HL-60/S4 (cell line): ENCODE data around the gene CORO7.

ENCODE experiments used
- in situ Hi-C: fragments of 300-500 bp; cut with MboI; formaldehyde crosslinking; loops from 2 replicates; pipeline ENCODE4 v1.14.3; 2022; ENCODE audit warnings: low sequenced_read_pairs

Gene CORO7

DNA sequence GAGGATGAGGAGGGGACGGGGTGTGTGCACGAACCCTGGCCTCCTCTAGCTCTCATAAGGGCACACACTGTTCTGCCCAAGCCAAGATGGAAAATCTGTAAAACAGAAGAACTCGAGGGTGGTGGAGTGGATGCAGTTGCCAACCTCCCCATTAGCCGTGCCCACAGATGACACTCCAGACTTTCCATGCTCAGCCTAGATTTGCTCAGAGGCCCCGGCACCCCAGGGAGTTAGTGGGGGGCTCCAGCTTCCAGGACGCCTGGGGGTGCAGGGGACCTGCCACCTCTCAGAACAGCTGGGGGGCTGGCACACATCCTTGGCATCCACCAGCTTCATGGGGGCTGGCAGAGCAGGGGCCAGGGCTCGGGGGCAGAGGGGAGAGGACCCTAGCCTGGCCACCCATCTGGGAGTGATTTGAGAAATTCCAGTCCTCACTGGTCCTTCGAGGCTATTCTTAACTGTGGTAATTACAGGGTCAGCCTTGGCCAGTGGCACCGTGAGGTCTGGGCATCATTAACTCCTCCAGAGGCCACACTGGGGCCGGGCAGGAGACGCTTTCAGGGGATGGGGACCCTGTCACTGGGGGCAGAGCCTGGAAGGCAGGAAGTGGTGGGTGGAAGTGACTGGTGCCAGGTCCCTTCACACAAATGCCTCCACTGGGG lies 30.5 kb downstream of the CORO7 start:
- in situ Hi-C loops: no loop called here

DNA sequence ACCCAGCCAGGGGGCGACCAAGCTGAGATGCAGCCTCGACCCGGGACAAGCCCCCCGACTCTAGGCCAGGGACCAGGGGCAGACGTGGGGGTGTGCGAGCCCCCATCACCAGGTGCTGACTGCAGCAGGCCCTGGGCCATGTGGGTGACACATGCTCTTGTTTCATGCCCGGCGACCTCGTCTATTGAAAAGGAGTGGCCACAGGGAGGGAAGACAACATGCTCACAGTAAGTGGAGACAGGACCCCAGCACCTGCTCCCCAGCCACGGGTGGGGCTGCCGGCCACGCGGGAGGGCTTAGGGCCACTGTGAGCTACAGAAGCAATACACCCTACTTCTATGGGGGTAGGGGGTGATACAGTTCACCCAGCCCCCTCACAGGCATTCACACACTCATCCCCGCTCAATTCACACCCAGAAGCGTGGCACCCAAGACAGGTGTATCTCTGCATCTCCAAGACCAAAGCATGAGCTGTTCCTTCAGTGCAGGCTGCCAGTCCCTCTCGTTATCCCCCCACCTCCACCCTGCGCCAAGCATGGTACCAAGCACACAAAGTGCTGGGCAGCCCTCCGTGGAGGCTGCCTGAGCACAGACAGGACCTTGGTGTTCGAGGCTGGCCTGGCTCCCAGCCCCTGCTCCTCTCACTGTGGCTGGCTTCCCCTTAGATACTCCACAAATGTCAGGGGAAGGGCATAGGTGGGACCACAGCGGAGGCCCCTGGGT lies 31.2 kb downstream of the CORO7 start:
- in situ Hi-C loops: no loop called here

DNA sequence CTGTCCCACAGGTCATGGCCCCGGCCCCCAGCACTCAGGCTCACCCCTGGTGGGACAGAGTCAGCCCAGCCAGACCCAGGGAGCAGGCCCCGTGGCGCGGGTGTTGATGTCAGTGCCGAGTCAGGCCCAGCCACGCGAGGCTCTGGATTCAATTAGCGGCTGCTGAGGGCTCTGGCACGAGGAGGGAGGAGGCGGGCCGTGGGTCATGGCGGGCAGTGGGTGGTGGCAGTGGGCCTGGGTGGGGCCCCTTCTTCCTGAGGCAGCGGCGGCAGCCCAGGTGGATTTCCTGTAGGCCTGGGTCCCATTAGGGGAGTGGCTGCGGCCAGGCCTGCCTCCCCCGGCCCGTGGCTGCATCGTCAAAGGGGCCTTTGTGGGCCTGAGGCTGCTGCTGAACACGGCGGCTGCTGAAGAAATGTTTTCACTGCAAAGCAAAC lies 31.9 kb downstream of the CORO7 start:
- in situ Hi-C loops: no loop called here

DNA sequence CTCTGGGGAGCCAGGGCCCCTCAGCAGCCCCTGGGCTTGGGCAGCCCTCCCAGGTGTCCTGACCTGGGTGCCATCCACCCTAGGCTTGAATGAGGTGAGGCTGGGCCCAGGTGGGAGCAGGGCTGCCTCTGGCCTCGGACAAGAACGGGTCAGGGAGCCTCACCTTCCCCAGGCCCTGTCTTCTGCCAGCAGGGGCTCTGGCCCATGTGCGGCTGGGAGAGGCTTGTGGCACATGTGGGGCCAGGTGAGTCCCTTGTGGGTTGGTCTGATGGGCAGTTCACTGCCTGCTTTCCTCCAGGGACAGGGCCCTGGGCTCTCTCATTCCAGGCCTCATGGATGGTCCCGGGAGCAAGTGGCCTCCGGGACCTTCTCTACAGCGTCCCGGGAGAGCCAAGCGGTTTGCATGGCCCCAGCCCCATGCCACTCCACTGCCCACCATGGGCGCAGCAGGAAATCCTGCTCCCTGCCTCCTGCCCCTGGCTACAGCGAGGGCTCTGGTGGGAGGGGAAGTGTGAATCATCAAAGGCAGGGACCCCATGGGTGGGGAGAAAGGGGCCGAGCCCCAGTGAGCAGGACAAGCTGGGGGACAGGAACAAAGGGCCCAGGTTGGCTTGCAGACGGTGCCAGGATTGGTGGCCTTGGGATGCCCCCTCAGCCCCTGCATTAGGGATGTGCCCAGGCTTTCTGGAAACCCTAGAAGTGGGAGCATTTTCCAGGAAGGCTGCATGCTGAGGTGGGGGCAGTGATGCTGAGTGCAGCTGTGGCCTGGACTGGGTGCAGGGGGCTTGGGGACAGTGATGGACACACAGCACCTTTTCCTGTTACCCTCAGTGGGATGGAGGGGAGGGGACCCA lies 32.6 kb downstream of the CORO7 start:
- in situ Hi-C loops: no loop called here

DNA sequence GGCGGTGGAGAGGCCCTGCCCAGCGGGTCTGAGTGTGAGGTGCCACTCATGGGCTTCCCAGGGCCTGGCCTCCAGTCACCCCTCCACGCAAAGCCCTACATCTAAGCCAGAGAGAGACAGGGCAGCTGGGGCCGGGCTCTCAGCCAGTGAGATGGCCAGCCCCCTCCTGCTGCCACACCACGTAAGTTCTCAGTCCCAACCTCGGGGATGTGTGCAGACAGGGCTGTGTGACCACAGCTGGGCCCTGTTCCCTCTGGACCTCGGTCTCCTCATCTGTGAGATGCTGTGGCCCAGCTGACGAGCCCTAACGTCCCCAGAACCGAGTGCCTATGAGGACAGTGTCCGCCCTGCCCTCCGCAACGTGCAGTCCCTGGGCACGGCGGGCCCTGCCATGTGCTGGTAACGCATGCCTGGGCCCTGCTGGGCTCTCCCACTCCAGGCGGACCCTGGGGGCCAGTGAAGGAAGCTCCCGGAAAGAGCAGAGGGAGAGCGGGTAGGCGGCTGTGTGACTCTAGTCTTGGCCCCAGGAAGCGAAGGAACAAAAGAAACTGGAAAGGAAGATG lies 33.5 kb downstream of the CORO7 start:
- in situ Hi-C loops: no loop called here

DNA sequence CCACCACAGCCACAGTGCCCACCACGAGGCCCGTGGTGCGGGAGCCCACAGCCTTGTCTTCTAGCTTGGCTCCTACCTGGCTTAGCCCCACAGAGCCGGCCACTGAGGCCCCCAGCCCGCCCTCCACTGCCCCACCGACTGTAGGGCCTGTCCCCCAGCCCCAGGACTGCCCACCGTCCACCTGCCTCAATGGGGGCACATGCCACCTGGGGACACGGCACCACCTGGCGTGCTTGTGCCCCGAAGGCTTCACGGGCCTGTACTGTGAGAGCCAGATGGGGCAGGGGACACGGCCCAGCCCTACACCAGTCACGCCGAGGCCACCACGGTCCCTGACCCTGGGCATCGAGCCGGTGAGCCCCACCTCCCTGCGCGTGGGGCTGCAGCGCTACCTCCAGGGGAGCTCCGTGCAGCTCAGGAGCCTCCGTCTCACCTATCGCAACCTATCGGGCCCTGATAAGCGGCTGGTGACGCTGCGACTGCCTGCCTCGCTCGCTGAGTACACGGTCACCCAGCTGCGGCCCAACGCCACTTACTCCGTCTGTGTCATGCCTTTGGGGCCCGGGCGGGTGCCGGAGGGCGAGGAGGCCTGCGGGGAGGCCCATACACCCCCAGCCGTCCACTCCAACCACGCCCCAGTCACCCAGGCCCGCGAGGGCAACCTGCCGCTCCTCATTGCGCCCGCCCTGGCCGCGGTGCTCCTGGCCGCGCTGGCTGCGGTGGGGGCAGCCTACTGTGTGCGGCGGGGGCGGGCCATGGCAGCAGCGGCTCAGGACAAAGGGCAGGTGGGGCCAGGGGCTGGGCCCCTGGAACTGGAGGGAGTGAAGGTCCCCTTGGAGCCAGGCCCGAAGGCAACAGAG lies 34.2 kb downstream of the CORO7 start:
- in situ Hi-C loops: no loop called here

DNA sequence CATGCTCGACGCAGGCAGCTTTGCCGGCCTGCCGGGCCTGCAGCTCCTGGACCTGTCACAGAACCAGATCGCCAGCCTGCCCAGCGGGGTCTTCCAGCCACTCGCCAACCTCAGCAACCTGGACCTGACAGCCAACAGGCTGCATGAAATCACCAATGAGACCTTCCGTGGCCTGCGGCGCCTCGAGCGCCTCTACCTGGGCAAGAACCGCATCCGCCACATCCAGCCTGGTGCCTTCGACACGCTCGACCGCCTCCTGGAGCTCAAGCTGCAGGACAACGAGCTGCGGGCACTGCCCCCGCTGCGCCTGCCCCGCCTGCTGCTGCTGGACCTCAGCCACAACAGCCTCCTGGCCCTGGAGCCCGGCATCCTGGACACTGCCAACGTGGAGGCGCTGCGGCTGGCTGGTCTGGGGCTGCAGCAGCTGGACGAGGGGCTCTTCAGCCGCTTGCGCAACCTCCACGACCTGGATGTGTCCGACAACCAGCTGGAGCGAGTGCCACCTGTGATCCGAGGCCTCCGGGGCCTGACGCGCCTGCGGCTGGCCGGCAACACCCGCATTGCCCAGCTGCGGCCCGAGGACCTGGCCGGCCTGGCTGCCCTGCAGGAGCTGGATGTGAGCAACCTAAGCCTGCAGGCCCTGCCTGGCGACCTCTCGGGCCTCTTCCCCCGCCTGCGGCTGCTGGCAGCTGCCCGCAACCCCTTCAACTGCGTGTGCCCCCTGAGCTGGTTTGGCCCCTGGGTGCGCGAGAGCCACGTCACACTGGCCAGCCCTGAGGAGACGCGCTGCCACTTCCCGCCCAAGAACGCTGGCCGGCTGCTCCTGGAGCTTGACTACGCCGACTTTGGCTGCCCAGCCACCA lies 35.1 kb downstream of the CORO7 start:
- in situ Hi-C loops: no loop called here

DNA sequence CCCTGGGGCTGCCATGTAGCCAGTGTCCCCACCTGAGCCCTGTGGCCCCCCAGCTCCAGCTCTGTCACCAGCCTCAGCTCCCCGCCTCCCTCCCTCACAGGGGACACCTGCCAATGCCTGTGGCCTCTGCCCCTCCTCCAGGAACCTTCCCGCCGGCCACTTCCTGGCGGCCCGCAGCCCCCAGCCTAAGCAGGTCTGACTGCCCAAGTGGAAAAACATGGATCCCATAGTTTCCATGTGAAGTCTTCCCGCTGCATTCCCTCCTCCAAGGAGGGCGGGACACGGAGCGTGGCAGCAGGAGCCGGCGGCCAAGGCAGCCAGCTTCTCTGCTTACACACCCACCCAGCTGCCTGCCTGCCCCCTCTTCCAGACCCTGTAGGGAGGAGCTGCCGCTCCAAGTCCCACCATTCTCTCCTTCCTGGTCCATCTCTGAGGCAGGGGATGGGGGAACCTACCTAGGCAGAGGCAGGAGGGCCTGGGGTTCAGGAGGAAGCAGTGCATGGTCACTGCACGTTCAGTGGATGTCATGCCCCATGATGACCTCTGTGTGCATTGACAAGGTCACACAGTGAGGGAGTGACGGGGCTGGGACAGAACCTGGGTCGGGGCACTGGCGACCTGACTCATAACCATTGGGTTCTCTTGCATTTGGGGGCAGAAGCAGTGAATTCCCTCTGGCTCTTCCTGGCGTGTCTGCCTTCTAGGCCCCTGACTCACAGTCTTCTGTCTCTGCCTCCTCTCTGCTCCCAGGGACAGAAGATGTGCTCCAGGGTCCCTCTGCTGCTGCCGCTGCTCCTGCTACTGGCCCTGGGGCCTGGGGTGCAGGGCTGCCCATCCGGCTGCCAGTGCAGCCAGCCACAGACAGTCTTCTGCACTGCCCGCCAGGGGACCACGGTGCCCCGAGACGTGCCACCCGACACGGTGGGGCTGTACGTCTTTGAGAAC lies 36.0 kb downstream of the CORO7 start:
- in situ Hi-C loops: no loop called here

DNA sequence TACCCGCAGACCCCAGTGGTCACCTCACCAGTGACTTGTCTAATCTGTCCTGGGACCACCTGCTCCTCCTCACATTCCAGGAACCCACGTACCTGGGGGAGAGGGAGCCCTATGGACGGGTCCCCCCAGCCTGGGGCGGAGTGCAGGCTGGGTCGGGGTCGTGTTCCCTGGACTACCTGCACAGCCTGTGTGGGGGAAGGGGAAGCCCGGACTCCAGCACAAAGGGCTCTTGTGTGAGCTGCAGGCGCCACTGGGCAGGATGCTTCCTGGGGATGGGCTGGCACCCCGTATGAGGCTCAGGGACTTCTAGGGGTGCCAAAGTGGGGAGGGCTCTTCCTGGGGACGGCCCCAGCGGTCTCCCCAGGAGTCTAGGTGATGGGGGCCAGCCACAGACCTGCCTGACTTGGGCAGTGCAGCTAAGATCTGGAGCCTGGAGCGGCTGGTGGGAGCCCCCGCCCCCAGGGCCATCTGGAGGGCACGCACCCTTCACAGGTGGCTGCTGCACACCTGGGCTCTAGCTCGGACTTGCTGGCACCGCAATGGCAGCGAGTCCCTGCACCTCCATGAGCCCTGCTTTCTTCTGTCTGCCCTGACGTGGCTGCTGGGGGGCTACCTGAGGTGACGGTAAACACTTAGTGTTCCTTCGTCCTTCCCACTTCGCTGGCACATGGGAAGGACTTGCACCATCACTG lies 37.3 kb downstream of the CORO7 start:
- in situ Hi-C loops: no loop called here

DNA sequence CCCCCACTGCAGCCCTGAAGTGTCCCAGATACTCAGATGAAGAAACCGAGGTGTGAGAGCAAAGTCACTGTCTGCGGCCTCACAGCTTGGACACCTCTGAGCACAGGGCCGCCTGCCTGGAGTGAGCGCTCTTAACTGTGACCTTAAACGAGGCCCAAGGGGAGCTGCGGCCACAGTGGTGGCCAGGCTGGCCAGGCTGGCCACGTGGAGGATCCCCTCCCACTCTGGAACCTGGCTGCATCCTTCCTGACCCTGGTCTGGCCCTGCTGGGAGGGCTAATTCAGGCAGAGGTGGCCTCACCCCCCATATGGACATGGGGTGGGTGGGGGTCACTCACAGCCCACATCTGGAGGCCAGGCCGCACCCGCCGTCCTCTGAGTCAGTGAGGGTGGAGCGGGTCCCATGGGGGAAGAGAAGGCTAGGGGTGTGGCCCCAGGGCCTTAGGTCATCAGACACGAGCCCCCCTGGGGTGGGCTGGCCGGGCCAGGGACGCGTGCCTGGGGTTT lies 38.2 kb downstream of the CORO7 start:
- in situ Hi-C loops: no loop called here

DNA sequence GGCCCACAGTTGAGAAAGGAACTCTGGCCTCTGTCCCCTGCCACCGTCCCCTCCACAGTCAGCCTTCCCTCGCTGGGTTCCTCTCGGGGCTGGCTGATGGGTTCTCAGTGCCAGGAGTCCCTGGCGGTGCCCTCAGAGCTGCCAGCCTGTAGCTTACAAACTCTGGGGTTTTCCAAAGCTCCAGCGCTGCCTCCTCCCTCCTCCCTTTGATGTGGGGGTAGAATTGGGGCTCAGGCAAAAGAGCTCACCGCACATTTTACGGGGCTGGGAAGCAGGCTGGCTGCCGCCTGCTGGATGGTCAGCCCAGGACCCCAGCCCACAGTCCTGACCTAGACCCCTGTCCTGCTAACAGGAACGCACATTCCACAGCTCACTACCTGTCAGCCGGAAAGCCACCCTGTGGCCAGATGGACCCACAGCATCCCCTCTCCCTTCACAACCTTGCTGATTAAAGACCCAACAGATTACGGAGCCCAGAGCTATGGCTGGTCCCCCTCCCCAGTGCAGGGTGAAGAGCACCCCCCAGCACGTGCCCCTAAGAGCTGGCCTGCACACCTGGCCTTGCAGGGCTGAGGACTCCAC lies 38.7 kb downstream of the CORO7 start:
- in situ Hi-C loops: no loop called here

DNA sequence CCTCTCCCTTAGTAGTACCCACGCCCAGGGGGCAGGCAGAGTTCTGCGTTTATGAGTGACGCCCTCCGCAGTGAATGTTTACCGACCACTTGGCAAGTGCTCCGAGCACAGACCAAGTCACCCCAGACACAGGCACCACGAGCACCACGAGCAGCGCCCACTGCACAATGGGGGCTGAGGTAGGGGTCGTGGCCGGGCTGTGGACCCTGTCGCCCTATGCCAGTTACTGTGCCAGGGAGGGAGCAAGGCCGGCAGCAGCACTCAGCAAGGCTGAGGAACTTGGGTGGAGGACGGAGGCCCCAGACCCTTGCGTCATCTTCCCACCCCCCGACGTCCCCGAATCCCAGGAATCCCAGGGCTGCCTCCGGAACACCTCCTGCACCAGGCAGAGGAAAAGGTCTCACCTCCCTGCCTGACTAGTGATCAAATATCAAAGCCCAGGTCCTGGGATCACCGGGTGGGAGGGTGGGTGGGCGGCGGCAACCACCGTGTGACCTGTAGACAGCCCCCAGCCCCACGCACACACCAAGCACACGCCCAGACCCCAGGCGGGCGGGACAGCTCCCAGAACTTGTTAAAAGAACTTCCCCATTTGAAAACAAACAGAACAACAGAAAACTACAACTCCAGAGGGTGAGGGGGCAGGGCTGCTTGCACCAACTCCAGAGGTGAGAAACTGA lies 39.4 kb downstream of the CORO7 start:
- in situ Hi-C loops: no loop called here

DNA sequence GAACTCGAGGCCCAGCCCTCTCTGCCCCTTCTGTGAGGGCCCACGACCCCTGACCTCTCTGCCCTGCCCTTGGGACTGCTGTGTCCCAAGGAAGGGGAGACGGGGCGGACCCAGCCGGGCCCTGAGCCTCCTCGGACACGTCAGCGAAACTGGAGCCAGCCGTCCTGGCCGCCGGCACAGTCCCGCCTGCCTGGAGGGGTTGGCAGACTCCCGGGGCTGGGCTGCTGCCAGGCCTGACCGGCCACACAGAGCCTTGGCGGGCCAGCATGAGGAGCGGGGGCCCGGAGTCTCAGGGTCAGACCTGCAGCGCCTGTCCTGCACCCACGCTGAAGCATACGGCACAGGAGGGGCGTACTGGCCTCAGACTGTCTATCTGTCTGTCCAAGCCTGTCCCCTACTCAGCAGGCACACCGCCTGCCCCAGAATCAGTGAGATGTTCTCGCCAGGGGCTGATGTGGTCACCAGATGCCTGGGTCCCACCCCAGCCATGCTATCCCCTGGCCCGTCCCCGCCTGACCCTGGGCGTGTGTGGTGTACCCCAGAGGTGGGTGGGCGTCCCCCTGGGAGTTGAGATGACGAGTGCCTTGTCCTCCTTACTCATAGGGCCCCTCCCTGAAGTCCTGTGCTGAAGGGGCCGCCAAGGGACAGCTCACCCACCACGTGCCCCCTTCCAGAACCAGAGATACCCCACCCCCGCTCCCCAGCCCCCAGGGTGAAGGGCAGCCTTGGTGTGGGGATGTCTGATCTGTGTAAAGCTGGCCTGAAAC lies 40.1 kb downstream of the CORO7 start:
- in situ Hi-C loops: no loop called here

DNA sequence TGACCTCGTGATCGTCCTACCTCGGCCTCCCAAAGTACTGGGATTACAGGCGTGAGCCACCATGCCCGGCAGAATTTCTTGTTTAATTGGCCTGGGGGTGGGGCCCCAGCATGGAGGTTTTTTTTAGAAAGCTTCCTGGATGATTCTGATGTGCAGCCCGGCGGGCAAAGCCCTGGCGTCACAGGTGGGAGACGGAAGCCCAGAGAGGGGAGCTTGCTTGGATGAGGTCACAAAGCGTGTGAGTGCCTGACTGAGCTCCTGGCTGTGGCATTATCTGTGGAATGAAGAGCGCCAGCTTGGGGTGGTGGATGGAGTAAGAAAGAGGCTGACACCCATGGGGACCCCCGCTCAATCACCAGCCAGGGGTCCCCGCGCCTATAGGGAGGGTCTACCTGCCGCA lies 40.7 kb downstream of the CORO7 start:
- in situ Hi-C loops: no loop called here

DNA sequence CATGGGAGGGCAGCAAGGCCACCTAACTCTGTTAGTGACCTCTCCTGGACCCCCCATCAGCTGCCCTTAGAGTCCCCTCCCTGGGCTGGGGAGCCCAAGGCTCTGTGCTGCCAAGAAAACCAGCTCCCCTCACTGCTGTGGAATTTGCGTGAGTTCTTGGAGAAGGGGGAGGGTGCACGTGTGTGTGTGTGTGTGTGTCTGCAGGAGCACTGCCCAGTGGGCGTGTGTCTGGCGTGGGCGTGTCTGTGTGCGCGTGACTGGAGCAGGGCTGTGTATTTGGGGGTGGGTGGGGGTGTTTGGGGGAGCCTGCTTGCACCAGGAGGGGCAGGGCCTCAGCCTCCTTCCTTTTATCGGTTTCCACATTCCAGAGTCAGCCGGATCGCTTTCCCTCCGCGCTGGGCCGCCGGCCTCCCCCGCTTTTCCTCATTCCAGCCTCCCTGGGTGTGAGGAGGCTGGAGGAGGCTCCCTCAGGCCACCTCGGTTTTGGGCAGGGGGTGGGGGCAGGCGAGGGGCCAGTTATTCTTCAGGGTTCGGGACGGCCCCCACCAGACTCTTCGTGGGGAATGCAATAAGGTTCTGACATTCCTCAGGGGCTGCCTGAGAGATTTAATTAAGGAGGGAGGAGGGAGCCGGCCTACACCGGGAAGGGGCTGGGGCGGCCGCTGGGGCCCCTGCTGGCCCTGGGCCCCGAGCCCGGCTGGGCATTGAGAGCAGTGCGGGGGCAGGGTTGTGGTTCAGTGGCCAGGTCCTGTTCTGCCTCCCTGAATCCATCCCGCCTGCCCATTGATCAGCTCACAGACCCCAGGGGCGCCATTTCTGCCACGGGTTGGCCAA lies 42.3 kb downstream of the CORO7 start:
- in situ Hi-C loops: no loop called here
